Temporal lobe (tissue), 2 donors: ENCODE results near the gene CAMTA1. TPM values are rescaled to one million over a fixed set of nuclear protein-coding genes. Genes with fewer than 3 reads are reported as not detected.

Experiments
- small RNA-seq: library from RNA; depleted of rRNA; stranded (forward); fragments of <200 nt; gene quantifications from one replicate; pipeline ENCODE3, GENCODE V24; 2014; ENCODE audit warnings: low replicate concordance
- total RNA-seq: library from RNA; depleted of rRNA; stranded (reverse); fragments of >200 nt; gene quantifications from one replicate; pipeline ENCODE4 v1.2.3, GENCODE V29; 2014

The CAMTA1 gene
- total RNA-seq, 1 donor from 2014 or later: 76.7 TPM

Small RNA genes within 50 kb of the gene (small RNA-seq; reads per million reads assigned to genes)
- gene AL359881.1 (not detected), gene AL590128.1 (not detected), gene RNU1-8P (0.19 reads per million)

Other genes with a start within 250 kb of the CAMTA1 start
- 28.3 TPM for gene NOL9, start 230.9 kb upstream of the CAMTA1 start, total RNA-seq
- gene TAS1R1, start 230.1 kb upstream of the CAMTA1 start, total RNA-seq: not detected
- gene ZBTB48, start 205.5 kb upstream of the CAMTA1 start, total RNA-seq: 10.8 TPM
- 6.4 TPM for gene KLHL21, start 182.6 kb upstream of the CAMTA1 start, total RNA-seq
- 14.3 TPM for gene PHF13, start 171.7 kb upstream of the CAMTA1 start, total RNA-seq
- 18.2 TPM for gene THAP3, start 160.6 kb upstream of the CAMTA1 start, total RNA-seq
- 24.8 TPM for gene DNAJC11, start 83.6 kb upstream of the CAMTA1 start, total RNA-seq